Keratinocyte (primary cell): ENCODE results near the gene SULF2. TPM values are rescaled to one million over a fixed set of nuclear protein-coding genes. Genes with fewer than 3 reads are reported as not detected.

Experiments
- DNase-seq: peaks from one replicate; pipeline ENCODE4 v3.0.0-alpha.2; 2011; ENCODE audit warnings: low read depth, missing footprints, low spot score
- FAIRE-seq: peaks from 2 replicates; lab custom pipeline; 2011; peaks lifted over from hg19 to GRCh38; lab: Jason Lieb, UNC
- H2AFZ ChIP-seq: 2 replicates; pipeline ENCODE4 v1.6.0; 2012; ENCODE audit warnings: low read length, control low read depth, inconsistent platforms; ENCODE audit not compliant: control insufficient read depth
- H3K27ac ChIP-seq: 2 replicates; pipeline ENCODE4 v1.5.1; 2011; ENCODE audit warnings: low read length; ENCODE audit not compliant: control insufficient read depth, insufficient read depth
- H3K27me3 ChIP-seq: 3 replicates; pipeline ENCODE4 v1.6.0; 2011; ENCODE audit warnings: low read length; ENCODE audit not compliant: control insufficient read depth, insufficient read depth; ENCODE audit errors: extremely low read depth
- H3K36me3 ChIP-seq, 2 experiments: 2 replicates in 1 of 2; 3 replicates in 1 of 2; pipeline ENCODE4 v1.5.1; 2011; ENCODE audit warnings: low read length in 2 of 2, mild to moderate bottlenecking in 1 of 2; ENCODE audit not compliant: control insufficient read depth in 2 of 2, insufficient read depth in 2 of 2; ENCODE audit errors: extremely low read depth in 1 of 2
- H3K4me1 ChIP-seq: 3 replicates; pipeline ENCODE4 v1.5.1; 2011; ENCODE audit warnings: low read length; ENCODE audit not compliant: control insufficient read depth, insufficient read depth; ENCODE audit errors: extremely low read depth
- H3K4me2 ChIP-seq: 3 replicates; pipeline ENCODE4 v1.6.0; 2011; ENCODE audit warnings: low read depth, low read length; ENCODE audit not compliant: control insufficient read depth, insufficient read depth; ENCODE audit errors: extremely low read depth
- H3K4me3 ChIP-seq, 3 experiments: fragments of 200-600 bp in 1 of 3; sonication (generic) in 1 of 3; 2 replicates in 2 of 3; 3 replicates in 1 of 3; pipeline ENCODE4 v1.5.1; 2011 to 2016; ENCODE audit warnings: low read length in 3 of 3, mild to moderate bottlenecking in 3 of 3, control low read depth in 2 of 3, inconsistent platforms in 1 of 3, low read depth in 1 of 3, mixed read lengths in 1 of 3, mixed run types in 1 of 3, moderate library complexity in 1 of 3; ENCODE audit not compliant: control insufficient read depth in 2 of 3, insufficient read depth in 2 of 3; ENCODE audit errors: extremely low read depth in 1 of 3
- H3K79me2 ChIP-seq: 2 replicates; pipeline ENCODE4 v1.6.0; 2012; ENCODE audit warnings: low read length; ENCODE audit not compliant: control insufficient read depth, insufficient read depth
- H3K9ac ChIP-seq: 3 replicates; pipeline ENCODE4 v1.6.0; 2011; ENCODE audit warnings: low read length; ENCODE audit not compliant: control insufficient read depth, insufficient read depth; ENCODE audit errors: extremely low read depth
- H3K9me1 ChIP-seq: 3 replicates; pipeline ENCODE4 v1.6.0; 2011; ENCODE audit warnings: low read length; ENCODE audit not compliant: control insufficient read depth, insufficient read depth; ENCODE audit errors: extremely low read depth
- H3K9me3 ChIP-seq: 2 replicates; pipeline ENCODE4 v1.5.1; 2012; ENCODE audit warnings: low read depth, low read length; ENCODE audit not compliant: control insufficient read depth
- H4K20me1 ChIP-seq: 3 replicates; pipeline ENCODE4 v1.6.0; 2011; ENCODE audit warnings: low read length; ENCODE audit not compliant: control insufficient read depth, insufficient read depth; ENCODE audit errors: extremely low read depth
- CTCF ChIP-seq, 3 experiments: IDR thresholded peaks in 1 of 3; conservative IDR thresholded peaks in 1 of 3; optimal IDR thresholded peaks in 1 of 3; 2 replicates in 2 of 3; 3 replicates in 1 of 3; pipeline versions ENCODE3 to v1.5.1; 2011; ENCODE audit warnings: low read length in 3 of 3, mild to moderate bottlenecking in 3 of 3, moderate library complexity in 2 of 3, control low read depth in 1 of 3, inconsistent platforms in 1 of 3; ENCODE audit not compliant: insufficient read depth in 2 of 3; ENCODE audit errors: extremely low read depth in 1 of 3
- EZH2 ChIP-seq: IDR thresholded peaks from one replicate; pipeline ENCODE4 v1.6.1; 2012; ENCODE audit warnings: inconsistent platforms, mild to moderate bottlenecking, low read length, moderate library complexity
- dilution Hi-C: fragments of 300-500 bp; cut with MboI; formaldehyde crosslinking; loops from one replicate; pipeline ENCODE4 v1.7.0; 2020; ENCODE audit warnings: low sequenced_read_pairs; ENCODE audit not compliant: extremely low pct_ligation_motif_present
- polyA plus RNA-seq, 5 experiments: library from polyadenylated mRNA; depleted of rRNA in 3 of 5; stranded (reverse) in 3 of 5; stranded (forward) in 1 of 5; unstranded in 1 of 5; fragments of >200 nt; gene quantifications; 1 replicate in 1 of 5; 2 replicates in 3 of 5; 3 replicates in 1 of 5; pipeline versions ENCODE4 v1.2.1 to v1.2.3, GENCODE V29; 2011 to 2012; ENCODE audit warnings: missing spikeins in 2 of 5, low read depth in 1 of 5, low replicate concordance in 1 of 5

The SULF2 gene
- polyA plus RNA-seq, 1 donor (not counting 4 experiments of a cell fraction or from before 2014, with no cell fraction given): 64.4 TPM

GRCh38 chr20:47680804-47681529 lies 104.3 kb downstream of the SULF2 start:
- dilution Hi-C loops: no loop called here
- FAIRE-seq (no peak), DNase-seq (no peak)
- H3K27ac ChIP-seq: no peak overlapping the region
- no peaks in the 10 kb centered on the region for H3K79me2 ChIP-seq
- H4K20me1 ChIP-seq: no peaks in the 10 kb centered on the region
- H3K36me3 ChIP-seq: peaks cover 28 to 39% of the 10 kb centered on the region in 2 experiments
- H3K9me3 ChIP-seq: no peaks in the 10 kb centered on the region
- no peaks in the 10 kb centered on the region for H3K9me1 ChIP-seq
- H2AFZ ChIP-seq: no peak overlapping the region
- H3K4me1 ChIP-seq: no peaks in the 10 kb centered on the region
- no peak for TF ChIP-seq CTCF (optimal IDR thresholded peaks at IDR 0.05 in 1 of 3, IDR thresholded peaks at IDR 0.05 in 1 of 3, conservative IDR thresholded peaks at IDR 0.05 in 1 of 3; ENCODE audit: extremely low read depth in 1 of 3, insufficient read depth in 2 of 3, low read length in 3 of 3)
- no peak for TF ChIP-seq EZH2
- no peaks in the 10 kb centered on the region for H3K27me3 ChIP-seq
- no peak overlapping the region for H3K4me2 ChIP-seq
- H3K9ac ChIP-seq: no peak overlapping the region
- no peak overlapping the region for H3K4me3 ChIP-seq

GRCh38 chr20:47679462-47679861 lies 105.8 kb downstream of the SULF2 start:
- peaks cover 27 to 39% of the 10 kb centered on the region in 2 experiments for H3K36me3 ChIP-seq
- FAIRE-seq: no peak

More at GRCh38 chr20:47679462-47679861, 105.8 kb downstream of the SULF2 start:
- no peaks in the 10 kb centered on the region for H3K9me1 ChIP-seq
- H3K79me2 ChIP-seq: no peaks in the 10 kb centered on the region
- H3K27me3 ChIP-seq: no peaks in the 10 kb centered on the region
- no peak overlapping the region for H3K9ac ChIP-seq
- H2AFZ ChIP-seq: no peak overlapping the region
- H3K27ac ChIP-seq: no peak overlapping the region
- TF ChIP-seq CTCF (optimal IDR thresholded peaks at IDR 0.05 in 1 of 3, IDR thresholded peaks at IDR 0.05 in 1 of 3, conservative IDR thresholded peaks at IDR 0.05 in 1 of 3; ENCODE audit: extremely low read depth in 1 of 3, insufficient read depth in 2 of 3, low read length in 3 of 3) (no peak), EZH2 (no peak)
- no peak for DNase-seq
- no peaks in the 10 kb centered on the region for H4K20me1 ChIP-seq
- no peak overlapping the region for H3K4me2 ChIP-seq
- no peaks in the 10 kb centered on the region for H3K4me1 ChIP-seq
- H3K9me3 ChIP-seq: no peaks in the 10 kb centered on the region
- dilution Hi-C loops: no loop called here
- no peak overlapping the region for H3K4me3 ChIP-seq
